Left lung (tissue), 10 donors: ENCODE measurements around the gene ANKS1B. TPM values are rescaled to one million over a fixed set of nuclear protein-coding genes. Genes with fewer than 3 reads are reported as not detected.

Source experiments
- ATAC-seq: fragments of 200-7000 bp; cut with Tn5 transposase; one replicate; pipeline ENCODE4 v1.9.1; 2020; ENCODE audit warnings: moderate library complexity
- DNase-seq, 4 donors: peaks; one replicate each; pipeline ENCODE4 v3.0.0-alpha.2; 2013 to 2020
- H3K27ac ChIP-seq, 2 donors: fragments of 200-600 bp; sonication (generic) in 1 of 2; one replicate each; pipeline versions ENCODE4 v1.5.0 to v1.8.0; 2020 to 2021
- H3K27me3 ChIP-seq, 2 donors: fragments of 200-600 bp; sonication (generic) in 1 of 2; one replicate each; pipeline versions ENCODE4 v1.5.0 to v1.8.0; 2020 to 2021
- H3K36me3 ChIP-seq, 2 donors: fragments of 200-600 bp; sonication (generic) in 1 of 2; one replicate each; pipeline versions ENCODE4 v1.5.0 to v1.8.0; 2020 to 2021
- H3K4me1 ChIP-seq, 2 donors: fragments of 200-600 bp; one replicate each; pipeline ENCODE4 v1.8.0; 2021
- H3K4me3 ChIP-seq, 2 donors: fragments of 200-600 bp; sonication (generic) in 1 of 2; one replicate each; pipeline versions ENCODE4 v1.5.0 to v1.8.0; 2020 to 2021; ENCODE audit warnings: mild to moderate bottlenecking in 1 of 2
- H3K9me3 ChIP-seq, 2 donors: fragments of 200-600 bp; sonication (generic) in 1 of 2; one replicate each; pipeline versions ENCODE4 v1.5.0 to v1.8.0; 2020 to 2021
- CTCF ChIP-seq, 2 donors: fragments of 200-600 bp; sonication (generic) in 1 of 2; IDR thresholded peaks; one replicate each; pipeline versions ENCODE4 v1.5.0 to v1.8.0; 2021; ENCODE audit warnings: antibody characterized with exemption in 2 of 2
- intact Hi-C, 2 donors: fragments of 100-400 bp; cut with DNase I; formaldehyde crosslinking; loops; one replicate each; pipeline versions ENCODE4 v1.11.2 to v1.14.2; 2022
- polyA plus RNA-seq, 6 donors: library from polyadenylated mRNA; unstranded; fragments of 120-200 nt; gene quantifications; one replicate each; pipeline ENCODE4 v1.2.1, GENCODE V29; 2013; ENCODE audit not compliant: insufficient read length in 6 of 6
- total RNA-seq, 2 donors: library from RNA; stranded (reverse); fragmentation: NEBNext Ultra II Directional; extraction: Animal tissue kit (Norgen Biotek cat#: 25700); gene quantifications; one replicate each; pipeline ENCODE4 v1.2.1, GENCODE V29; 2021
- donor health status: DM: no; HTN: yes; CAD: no.
- donor health status: DM: no; HTN: no; CAD: no.

The ANKS1B gene
- total and polyA plus RNA-seq, 8 donors, result 4.9 to 31.8 (median 14.9) TPM

- Histone ChIP-seq H3K36me3 (no peaks in the 10 kb centered on the region), H3K4me3 (no peak overlapping the region), H3K4me1 (no peaks in the 10 kb centered on the region), H3K27ac (no peak overlapping the region), H3K27me3 (no peaks in the 10 kb centered on the region), H3K9me3 (no peaks in the 10 kb centered on the region)
- ATAC-seq (no peak), DNase-seq (no peak)
- intact Hi-C loops, result no loop called here
- TF ChIP-seq CTCF (IDR thresholded peaks at IDR 0.05), result no peak
Observed at GRCh38 chr12:99386907-99387306, 597.8 kb downstream of the ANKS1B start.

- ATAC-seq (no peak), DNase-seq (no peak)
- Histone ChIP-seq H3K4me1 (no peaks in the 10 kb centered on the region), H3K27me3 (no peaks in the 10 kb centered on the region), H3K36me3 (no peaks in the 10 kb centered on the region), H3K27ac (no peak overlapping the region), H3K4me3 (no peak overlapping the region), H3K9me3 (no peaks in the 10 kb centered on the region)
- intact Hi-C loops, result no loop called here
- no peak for TF ChIP-seq CTCF (IDR thresholded peaks at IDR 0.05)
Observed at GRCh38 chr12:99383258-99383657, 601.5 kb downstream of the ANKS1B start.

GRCh38 chr12:99381992-99382391 is 602.7 kb downstream of the ANKS1B start:
- DNase-seq (no peak), ATAC-seq (no peak)
- no peak overlapping the region for H3K27ac ChIP-seq
- H3K9me3 ChIP-seq, result no peaks in the 10 kb centered on the region
- H3K27me3 ChIP-seq, result no peaks in the 10 kb centered on the region
- intact Hi-C loops, result no loop called here
- no peaks in the 10 kb centered on the region for H3K4me1 ChIP-seq
- no peak overlapping the region for H3K4me3 ChIP-seq
- no peaks in the 10 kb centered on the region for H3K36me3 ChIP-seq
- TF ChIP-seq CTCF (IDR thresholded peaks at IDR 0.05), result no peak

GRCh38 chr12:99380701-99381100 is 604.0 kb downstream of the ANKS1B start:
- DNase-seq (no peak), ATAC-seq (no peak)
- no peak for TF ChIP-seq CTCF (IDR thresholded peaks at IDR 0.05)
- Histone ChIP-seq H3K4me1 (no peaks in the 10 kb centered on the region), H3K9me3 (no peaks in the 10 kb centered on the region), H3K36me3 (no peaks in the 10 kb centered on the region), H3K4me3 (no peak overlapping the region), H3K27ac (no peak overlapping the region), H3K27me3 (no peaks in the 10 kb centered on the region)
- intact Hi-C loops, result no loop called here

GRCh38 chr12:99374023-99374422 is 610.7 kb downstream of the ANKS1B start:
- H3K27me3 ChIP-seq, result no peaks in the 10 kb centered on the region
- no peaks in the 10 kb centered on the region for H3K36me3 ChIP-seq

More at GRCh38 chr12:99374023-99374422, 610.7 kb downstream of the ANKS1B start:
- no peak overlapping the region for H3K4me3 ChIP-seq
- intact Hi-C loops, result no loop called here
- ATAC-seq (no peak), DNase-seq (no peak)
- H3K4me1 ChIP-seq, result no peaks in the 10 kb centered on the region
- TF ChIP-seq CTCF (IDR thresholded peaks at IDR 0.05), result no peak
- no peaks in the 10 kb centered on the region for H3K9me3 ChIP-seq
- H3K27ac ChIP-seq, result no peak overlapping the region
